ENCODE measurements around the gene WDR44.
"Not testable (repeated sequence)": the region's sequence is repeated elsewhere in the genome, so short reads cannot be mapped to it uniquely, and the experiment has no call there.

WDR44 gene, protein sequence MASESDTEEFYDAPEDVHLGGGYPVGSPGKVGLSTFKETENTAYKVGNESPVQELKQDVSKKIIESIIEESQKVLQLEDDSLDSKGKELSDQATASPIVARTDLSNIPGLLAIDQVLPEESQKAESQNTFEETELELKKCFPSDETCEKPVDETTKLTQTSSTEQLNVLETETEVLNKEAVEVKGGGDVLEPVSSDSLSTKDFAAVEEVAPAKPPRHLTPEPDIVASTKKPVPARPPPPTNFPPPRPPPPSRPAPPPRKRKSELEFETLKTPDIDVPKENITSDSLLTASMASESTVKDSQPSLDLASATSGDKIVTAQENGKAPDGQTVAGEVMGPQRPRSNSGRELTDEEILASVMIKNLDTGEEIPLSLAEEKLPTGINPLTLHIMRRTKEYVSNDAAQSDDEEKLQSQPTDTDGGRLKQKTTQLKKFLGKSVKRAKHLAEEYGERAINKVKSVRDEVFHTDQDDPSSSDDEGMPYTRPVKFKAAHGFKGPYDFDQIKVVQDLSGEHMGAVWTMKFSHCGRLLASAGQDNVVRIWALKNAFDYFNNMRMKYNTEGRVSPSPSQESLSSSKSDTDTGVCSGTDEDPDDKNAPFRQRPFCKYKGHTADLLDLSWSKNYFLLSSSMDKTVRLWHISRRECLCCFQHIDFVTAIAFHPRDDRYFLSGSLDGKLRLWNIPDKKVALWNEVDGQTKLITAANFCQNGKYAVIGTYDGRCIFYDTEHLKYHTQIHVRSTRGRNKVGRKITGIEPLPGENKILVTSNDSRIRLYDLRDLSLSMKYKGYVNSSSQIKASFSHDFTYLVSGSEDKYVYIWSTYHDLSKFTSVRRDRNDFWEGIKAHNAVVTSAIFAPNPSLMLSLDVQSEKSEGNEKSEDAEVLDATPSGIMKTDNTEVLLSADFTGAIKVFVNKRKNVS

DNA sequence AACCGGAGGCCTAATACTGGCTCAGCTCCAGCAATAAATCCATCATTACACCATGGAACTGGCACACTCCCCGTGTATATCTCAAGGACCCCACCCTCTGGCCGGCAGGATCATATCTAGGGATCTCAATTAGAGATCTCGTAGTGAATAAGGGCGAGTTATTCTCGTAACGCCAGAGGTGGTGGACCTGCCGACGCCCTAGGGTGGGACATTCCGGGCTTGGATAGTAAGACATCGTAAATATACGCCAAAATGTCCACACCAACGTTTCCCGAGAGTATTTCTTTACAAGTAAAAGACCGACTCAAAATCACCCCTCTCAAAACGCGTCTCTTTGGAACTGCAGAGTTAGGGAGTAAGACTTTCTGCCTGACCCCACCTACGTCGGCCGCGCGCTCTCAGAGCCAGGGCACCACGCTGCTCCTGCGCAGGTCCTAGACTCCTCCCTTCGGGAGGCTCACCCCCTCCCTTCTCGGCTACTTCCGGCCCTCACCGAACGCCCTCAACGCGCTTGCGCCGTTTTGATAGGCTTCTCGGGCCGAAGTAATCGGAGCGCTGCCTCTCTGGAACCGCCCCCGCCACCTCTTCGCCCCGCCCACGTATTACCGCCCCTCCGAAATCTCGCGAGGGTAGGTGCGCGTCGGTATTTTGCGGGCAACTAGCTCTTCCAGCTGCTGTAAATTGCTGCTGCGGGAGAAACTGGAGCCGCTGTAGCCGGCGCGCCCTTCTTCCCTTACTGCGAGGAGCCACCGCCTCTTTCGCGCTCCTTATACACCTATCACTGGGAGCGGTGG lies at the start of gene WDR44:
WDR44 (plus strand) TSS at position 643 of the 794 bp plus-strand sequence. CDS start 398 bp downstream, outside the sequence.
- peak; percentile 85 for DNase-seq (ENCODE audit: low read depth)

DNA sequence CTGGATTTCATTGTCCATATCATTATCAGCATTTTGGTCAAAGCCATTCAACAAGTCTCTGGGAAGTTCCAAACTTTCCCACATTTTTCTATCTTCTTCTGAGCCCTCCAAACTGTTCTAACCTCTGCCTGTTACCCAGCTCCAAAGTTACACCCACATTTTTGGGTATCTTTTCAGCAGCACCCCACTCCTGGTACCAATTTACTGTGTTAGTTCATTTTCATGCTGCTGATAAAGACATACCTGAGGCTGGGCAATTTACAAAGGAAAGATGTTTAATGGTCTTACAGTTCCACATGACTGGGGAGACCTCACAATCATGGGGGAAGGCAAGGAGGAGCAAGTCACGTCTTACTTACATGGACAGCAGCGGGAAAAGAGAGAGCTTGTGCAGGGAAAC lies 40.1 kb upstream of the WDR44 start:
- not testable (repeated sequence) for DNase-seq (ENCODE audit: low read depth)

DNA sequence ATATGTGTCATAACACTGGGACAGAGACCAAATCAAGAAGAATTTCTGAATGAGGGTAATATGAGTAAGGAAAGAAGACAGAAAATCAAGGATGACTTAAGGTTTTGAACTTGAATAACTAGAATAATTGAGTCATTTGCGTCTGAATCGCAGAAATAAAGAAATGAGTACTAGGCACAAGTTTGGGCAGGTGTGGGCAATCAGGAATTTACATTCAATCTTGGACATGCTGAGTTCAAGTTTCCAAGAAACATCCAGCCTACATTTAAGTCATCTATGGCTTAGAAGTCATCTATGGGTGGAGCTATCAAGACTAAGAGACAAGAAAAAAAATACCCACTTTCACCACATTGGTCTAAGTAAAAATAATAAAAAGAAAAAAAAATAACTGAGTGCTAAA lies 30.4 kb upstream of the WDR44 start:
- no peak for DNase-seq (ENCODE audit: low read depth)

DNA sequence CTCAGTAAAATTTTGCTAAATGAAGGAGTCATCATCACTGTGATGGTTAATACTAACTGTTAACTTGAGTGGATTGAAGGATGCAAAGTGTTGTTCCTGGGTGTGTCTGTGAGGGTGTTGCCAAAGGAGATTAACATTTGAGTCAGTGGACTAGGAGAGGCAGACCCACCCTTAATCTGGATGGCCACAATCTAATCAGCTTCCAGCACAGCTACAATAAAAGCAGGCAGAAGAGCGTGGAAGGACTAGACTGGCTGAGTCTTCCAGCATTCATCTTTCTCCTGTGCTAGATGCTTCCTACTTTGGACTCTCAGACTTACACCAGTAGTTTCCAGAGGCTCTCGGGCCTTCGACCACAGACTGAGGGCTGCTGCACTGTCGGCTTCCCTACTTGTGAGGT lies 21.3 kb upstream of the WDR44 start:
- no peak for DNase-seq (ENCODE audit: low read depth)

DNA sequence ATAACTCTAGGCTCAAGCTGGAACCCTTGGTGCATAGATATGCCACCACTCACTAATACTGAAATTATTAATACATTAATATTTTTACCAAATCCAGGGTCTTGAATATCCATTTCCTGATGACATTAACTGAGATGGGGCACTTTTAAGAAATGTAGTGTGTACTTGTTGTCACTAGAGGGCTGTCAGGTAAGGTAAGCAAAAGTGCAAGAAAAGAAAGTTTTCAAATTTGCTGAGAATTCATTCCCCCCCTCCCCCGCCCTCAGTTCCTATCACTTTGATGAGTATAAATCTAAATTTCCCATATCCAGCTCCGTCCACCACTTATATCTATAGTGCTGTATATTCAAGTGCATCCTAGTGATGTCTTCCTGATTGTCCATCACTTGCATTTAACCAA lies 20.5 kb upstream of the WDR44 start:
- DNase-seq (ENCODE audit: low read depth) = no peak

DNA sequence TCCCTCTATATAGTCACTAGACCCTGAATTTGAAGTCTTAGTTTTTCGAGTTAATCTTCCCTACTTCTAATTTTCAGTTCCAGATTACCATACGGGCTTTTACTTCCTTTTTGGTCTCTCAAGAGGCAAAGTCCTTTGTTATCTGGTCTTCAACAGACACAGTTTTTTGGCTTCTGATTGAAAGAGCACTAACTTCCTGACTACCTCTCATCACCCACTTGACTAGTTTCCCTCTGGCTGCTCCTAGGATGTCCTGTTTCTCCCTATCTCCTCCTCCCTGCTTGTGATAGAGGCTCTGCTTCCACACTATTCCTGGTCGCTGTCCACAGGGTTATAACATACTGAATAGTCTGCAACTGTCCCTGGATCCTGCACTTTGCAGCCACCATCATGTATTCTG lies 16.7 kb upstream of the WDR44 start:
- no peak for DNase-seq (ENCODE audit: low read depth)

DNA sequence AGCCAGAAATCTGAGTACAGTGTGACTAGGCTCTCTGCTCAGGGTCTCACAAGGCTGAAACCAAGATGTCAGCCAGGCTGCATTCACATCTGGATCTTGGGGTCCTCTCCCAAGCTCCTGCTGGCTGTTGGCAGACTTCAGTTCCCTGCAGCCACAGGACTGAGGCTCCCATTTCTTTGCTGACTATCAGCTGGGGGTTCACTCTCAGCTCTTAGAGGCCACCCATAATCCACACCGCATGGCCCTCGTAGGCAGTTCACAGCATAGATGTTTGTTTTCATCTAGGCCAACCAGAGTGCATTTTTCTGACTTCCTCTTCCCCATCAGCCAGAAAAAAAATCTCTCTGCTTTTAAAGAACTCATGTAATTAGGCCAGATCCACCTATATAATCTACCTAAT lies 8.2 kb upstream of the WDR44 start:
- no peak for DNase-seq (ENCODE audit: low read depth)

DNA sequence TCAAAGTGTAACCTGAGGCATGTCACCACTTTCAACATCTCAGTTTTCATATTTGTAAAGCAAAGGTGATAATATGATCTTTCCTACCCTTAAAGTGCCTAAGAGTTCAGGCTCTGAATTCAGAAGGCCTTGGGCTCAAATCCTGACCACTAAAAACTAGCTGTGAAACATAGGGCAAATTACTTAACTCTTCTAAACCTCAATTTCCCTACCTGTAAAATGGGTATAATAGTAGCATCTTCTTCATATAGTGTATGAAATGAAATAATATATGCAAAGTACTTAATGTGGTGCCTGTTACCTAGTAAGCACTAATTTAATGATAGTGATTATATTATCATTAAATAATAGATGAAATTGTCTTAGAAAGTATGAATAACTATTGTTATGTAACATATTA lies 7.0 kb upstream of the WDR44 start:
- no peak for DNase-seq (ENCODE audit: low read depth)

DNA sequence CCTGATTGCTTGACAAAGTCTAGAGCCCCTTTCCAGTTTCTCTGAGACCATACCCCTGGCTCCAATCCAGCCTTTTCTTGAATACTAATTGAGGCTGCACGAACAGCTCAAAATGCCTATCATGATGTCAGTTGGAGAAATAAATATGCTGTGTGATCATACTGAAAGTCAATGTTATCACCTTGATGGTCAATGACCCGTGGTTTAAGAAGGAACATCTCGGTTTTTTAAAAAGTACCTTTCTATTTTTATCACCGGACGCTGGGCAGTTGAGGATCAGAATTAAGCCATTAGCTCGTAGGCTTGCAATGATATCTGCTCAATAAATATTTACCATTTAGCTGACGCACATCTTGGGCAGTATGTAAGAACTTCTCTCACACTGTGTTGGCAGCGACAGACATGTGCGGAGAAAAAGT lies 852 bp upstream of the WDR44 start:
- no peak for DNase-seq (ENCODE audit: low read depth)

DNA sequence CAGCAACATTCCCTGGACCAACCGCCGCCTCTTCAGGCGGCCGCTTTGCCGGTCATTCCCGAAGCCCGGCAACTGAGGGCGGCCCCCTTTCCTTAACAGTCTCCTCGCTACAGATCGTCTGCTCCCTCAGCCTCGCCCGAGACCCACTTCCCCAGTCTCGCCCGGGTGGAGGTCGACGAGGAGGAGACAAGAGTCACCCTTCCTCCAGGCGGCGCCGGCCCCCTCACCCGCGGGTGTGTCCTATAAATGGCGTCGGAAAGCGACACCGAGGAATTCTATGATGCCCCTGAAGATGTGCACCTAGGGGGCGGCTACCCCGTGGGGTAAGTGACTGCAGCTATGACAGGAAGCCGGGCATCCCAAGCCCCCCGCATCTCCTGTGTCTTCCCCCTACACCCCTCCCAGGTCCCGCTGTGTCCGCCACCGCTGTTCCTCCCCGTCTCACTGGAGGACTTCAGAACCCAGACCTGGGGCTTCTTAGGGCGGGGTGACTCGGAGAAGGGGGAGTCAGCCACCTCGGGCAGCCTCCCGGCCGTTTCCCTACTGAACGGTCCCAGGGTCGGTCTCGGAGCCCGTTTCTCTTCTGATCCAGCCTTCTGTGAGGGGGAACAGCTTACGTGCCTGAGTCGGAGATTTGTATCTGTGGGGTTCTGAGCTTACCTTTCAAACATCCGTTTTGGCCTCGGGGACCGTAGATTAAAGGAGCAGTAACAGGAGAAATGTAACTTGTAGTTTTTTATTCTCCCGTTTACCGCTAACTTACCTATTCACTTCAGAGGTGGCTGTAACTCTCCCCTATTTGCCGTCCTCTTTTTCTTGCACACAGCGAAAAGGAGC lies 570 bp downstream of the WDR44 start:
- peak; percentile 47 for DNase-seq (ENCODE audit: low read depth)

DNA sequence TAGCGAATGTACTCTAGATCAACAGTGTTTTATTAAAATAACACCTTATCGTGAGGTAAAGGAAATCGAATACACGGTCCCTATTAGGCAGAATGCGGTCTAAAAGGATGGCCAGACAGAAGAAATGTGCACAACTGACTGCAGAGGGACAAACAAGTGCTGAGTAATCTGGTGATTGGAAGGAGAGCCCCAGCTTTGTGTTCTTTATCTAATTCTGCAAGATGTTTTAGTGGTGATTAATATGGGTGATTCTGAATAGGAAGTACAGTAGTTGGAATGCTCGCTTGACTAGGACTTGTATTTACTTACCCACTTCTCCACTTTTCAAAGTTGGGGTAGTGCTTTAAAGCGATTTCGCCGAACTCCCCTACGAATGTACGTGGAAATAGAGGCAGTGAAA lies 1.2 kb downstream of the WDR44 start:
- no peak for DNase-seq (ENCODE audit: low read depth)

DNA sequence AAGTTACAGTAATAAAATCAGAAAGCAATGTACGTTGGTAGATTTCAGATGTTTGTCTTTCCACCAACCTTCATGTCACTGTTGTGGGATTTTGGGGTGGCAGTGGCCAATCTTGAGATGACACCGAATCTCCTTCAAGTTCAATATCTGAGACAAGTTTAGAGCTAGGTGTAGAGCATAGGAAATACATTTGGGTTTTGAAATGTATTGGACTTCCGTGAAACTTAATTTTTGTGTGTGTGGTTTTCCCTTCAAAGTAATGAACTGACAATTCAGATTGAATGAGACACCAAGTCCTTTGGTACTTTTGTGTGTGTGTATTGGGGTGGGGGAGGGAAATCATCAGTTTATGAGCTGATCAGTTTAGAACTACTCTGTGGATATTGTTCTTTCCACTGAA lies 1.8 kb downstream of the WDR44 start:
- DNase-seq (ENCODE audit: low read depth) = no peak

DNA sequence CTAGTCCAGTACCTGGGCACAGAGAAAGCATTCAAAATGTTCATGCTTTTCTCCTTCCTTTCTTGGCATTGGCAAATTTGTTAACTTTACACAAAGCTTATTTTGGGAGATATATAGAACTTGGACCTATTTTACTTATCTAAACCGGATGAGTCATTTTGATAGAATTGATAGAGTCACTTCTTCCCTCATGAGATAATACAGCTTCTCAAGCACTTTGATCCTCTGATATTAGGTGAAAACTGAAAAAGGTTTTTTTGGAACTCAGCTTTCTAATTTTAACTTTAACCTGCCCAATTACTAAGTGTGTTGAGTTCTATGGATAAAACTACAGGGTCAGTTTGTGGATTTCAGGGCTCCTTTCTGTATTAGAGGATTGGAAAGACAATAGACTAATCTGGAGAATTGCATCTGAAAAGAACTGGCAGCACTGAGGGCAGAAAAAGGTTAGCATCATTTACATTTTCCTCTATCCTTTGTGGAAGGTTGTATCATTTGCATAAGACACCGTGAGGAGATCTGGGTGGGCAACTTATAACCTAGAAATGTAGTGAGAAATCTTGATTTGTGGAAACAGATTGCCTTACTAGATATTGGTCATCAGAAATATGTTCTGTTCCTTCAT lies 2.4 kb downstream of the WDR44 start:
- no peak for DNase-seq (ENCODE audit: low read depth)

DNA sequence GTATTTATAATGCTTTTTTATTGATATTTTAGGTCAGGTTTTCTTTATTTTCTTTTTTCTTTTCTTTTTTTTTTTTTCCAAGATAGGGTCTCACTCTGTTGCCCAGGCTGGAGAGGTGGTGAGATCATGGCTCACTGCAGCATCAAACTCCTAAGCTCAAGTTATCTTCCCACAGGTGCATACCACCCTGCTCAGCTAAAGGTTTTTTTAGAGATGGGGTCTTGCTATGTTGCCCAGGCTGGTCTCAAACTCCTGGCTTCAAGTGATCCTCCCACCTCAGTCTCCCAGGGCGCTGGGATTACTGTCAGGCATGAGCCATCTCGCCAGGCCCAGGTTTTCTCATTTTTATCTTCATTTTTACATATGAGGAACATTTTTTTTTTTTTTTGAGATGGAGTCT lies 3.3 kb downstream of the WDR44 start:
- DNase-seq (ENCODE audit: low read depth) = no peak

DNA sequence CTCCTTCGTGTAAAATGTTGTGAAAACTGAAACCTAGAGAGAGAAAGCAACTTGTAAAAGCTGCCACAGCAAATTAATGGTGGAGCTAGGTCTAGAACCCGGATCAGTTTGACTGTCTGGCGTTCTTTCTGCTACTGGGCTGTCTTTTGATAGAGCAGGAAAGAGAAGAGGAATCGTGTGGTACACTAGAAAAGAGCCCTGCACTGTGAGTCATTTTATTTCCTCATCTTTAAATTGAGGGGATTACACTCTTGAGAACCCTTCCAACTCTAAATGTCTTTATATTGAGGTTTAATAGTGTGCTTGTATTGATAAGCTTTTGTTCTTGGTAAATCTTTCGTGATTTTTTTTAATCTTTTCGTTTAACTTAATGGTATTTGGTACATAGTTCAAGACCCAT lies 4.3 kb downstream of the WDR44 start:
- no peak for DNase-seq (ENCODE audit: low read depth)

DNA sequence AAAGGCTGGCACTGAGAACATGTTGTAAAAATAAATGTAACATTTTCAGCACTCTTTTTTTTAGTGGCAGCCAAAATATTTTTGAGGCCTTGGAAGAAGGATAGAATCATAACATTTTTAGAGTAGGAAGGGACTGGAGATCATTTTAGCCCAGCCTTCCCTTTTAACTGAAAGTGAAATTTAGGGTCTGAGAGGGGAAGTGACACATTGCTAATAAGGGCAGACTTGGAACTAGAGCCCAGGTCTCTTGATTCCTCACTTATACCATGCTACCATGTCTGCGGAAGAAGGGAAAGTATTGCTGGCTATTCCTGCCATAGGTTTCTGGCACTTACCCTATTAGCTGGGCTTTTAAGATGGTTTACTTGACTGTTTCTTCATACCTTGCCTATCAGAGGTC lies 4.8 kb downstream of the WDR44 start:
- DNase-seq (ENCODE audit: low read depth) = no peak

DNA sequence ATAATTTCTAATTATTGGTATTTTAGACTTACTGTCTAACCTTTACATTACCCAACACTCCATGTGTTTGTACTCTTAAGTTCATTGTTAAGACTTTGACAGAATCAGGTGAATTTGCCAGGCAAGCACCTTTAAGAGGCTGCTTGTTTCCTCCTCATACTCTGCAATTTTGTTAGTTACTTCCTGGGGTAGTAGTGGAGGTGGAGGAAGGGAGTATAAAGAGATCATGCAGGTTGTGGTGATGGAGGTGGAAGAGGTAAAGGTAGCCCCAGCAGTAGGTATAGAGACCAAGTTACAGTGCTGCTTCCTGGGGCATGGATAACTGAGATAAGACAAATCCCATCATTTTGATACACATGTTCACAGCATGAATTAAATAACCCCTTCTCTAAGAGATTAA lies 6.7 kb downstream of the WDR44 start:
- no peak for DNase-seq (ENCODE audit: low read depth)

DNA sequence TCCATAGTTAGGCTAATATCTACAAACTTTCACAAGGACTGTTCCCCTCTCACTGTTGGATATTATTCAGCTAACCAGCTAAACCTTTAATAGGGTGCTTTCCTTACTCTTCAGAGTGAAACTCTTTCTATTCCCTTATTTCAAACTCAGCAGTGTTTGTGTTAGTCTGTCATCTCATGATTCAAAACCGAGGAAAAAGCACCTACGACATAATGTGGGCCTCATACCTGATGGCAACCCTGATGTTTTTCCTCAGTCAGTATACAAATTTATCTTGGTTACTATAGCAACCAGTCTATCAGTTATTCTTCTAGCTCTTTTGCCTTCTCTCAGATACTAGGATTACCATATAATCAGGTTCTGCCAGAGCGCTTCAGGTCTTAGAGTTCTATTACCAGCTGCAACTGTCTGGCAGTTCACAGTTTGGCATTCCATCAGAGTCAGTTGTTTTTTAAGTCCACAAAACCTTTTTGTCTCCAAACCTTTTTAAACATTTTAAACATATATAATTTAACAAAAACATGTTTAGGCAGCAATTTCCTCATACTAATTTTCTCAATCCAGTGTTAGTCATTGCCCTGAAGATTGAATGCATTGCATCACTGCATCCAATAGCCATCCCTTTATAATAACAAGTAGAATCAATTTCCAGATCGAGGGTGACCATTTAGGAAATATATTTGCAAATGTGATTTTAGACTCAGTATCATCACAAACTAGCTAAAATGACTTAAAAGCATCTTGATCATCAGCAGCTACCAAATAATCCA lies 7.4 kb downstream of the WDR44 start:
- DNase-seq (ENCODE audit: low read depth) = no peak

DNA sequence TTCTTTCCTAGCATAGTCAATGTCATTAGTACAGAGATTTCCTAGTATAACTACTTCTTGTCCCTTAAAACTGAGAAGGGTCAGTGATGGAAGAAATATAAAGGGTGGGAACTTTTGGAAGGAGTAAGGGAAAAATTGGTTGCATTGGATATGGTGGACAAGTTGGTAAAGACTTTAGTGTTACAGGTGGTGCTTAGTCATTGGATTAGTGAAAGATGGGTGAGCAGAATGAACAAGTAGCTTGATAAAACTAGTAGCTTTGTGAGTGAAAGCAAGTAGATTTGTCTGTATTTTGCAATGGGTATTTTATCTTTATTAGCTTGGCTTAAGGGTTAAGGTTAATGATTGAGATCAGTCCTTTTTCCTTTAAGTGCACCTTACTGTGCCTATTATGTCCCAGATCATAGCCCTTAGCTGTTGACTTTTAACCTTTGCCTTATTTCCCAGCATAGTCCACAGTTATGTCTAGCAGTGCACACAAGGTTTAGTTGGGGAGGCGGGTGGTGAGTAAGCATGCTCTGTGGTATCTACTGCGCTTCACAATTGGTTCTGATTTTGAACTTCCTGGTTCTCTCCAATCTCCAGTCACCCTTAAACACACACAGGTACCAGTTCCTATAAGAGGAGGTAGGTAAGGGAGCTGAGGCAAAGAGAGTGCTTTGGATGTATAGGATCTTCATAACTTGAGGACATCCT lies 9.5 kb downstream of the WDR44 start:
- DNase-seq (ENCODE audit: low read depth) = no peak
